ENCODE results near the gene NCOA4. TPM values are rescaled to one million over a fixed set of nuclear protein-coding genes. Genes with fewer than 3 reads are reported as not detected.
A peak's percentile ranks its signal among the peaks of the same experiment; 100 is the strongest.

NCOA4 gene
- total and polyA plus RNA-seq, 2 donors (not counting 3 experiments of a cell fraction or from before 2014, with no cell fraction given) = 62.1 to 127 TPM

- H3K4me1 ChIP-seq (ENCODE audit: control insufficient read depth, extremely low read depth, insufficient read depth, low read length) = peaks cover 52% of the 10 kb centered on the region
- dilution Hi-C loops (cut with MboI; ENCODE audit: extremely low pct_ligation_motif_present, low sequenced_read_pairs) = no loop called here
- no TSS peak for BruUV-seq (replicated peaks)
- H3K9me1 ChIP-seq (replicated peaks; ENCODE audit: control insufficient read depth, extremely low read depth, insufficient read depth, low read length) = no peaks in the 10 kb centered on the region
- peaks cover 0 to 4% of the 10 kb centered on the region in 2 experiments for H3K36me3 ChIP-seq (ENCODE audit: control insufficient read depth in 2 of 2, extremely low read depth in 1 of 2, insufficient read depth in 2 of 2, low read length in 2 of 2)
- peak overlapping the region; percentile 81 for H3K27ac ChIP-seq (ENCODE audit: insufficient read depth, low read depth, low read length)
- FAIRE-seq (no peak), DNase-seq (ENCODE audit: low read depth, low spot score) (no peak)
- no peak overlapping the region for H3K9ac ChIP-seq (replicated peaks; ENCODE audit: extremely low read depth, insufficient read depth, low read length)
- ChIA-PET CTCF (interaction anchor here (0.7 to 3.9 kb wide), 3 partner anchors 9 to 16 kb away, joined by 3 to 18 read pairs (median 9); no protein-coding TSS in a partner anchor), POLR2A (no interaction called here)
- H3K79me2 ChIP-seq (ENCODE audit: control insufficient read depth, insufficient read depth, low read length) = peaks cover 93% of the 10 kb centered on the region
- H3K4me3 ChIP-seq (replicated peaks in 1 of 3; ENCODE audit: insufficient read depth in 1 of 3, low read depth in 1 of 3, low read length in 3 of 3) = no peak overlapping the region
- TF ChIP-seq, protein P1, sequence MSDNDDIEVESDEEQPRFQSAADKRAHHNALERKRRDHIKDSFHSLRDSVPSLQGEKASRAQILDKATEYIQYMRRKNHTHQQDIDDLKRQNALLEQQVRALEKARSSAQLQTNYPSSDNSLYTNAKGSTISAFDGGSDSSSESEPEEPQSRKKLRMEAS (IDR thresholded peaks at IDR 0.05; ENCODE audit: insufficient read depth, insufficient read length) = no peak
- TF ChIP-seq POLR2AphosphoS5 (IDR thresholded peaks at IDR 0.05; ENCODE audit: insufficient read depth, low read depth, low read length) (no peak), POLR2A (IDR thresholded peaks at IDR 0.05; ENCODE audit: low read depth, low read length) (no peak), GATA2 (IDR thresholded peaks at IDR 0.05; ENCODE audit: insufficient read depth, insufficient read length, low read depth, low read length) (no peak), MYC (IDR thresholded peaks at IDR 0.05; ENCODE audit: low read depth, low read length) (no peak), FOS (IDR thresholded peaks at IDR 0.05; ENCODE audit: borderline replicate concordance, insufficient read depth, low read length) (no peak), EZH2 (IDR thresholded peaks at IDR 0.05; ENCODE audit: borderline replicate concordance, low read depth, low read length, severe bottlenecking) (no peak), JUN (IDR thresholded peaks at IDR 0.05; ENCODE audit: borderline replicate concordance, insufficient read depth, insufficient read length, low read depth) (no peak), CTCF (IDR thresholded peaks at IDR 0.05; ENCODE audit: extremely low read depth in 1 of 2, insufficient read depth in 1 of 2, low read depth in 1 of 2, low read length in 2 of 2) (no peak)
- intact Hi-C loops (cut with micrococcal nuclease) = loop anchor here (5.0 to 10.0 kb wide), 2 partner anchors 48 to 1016 kb away; partner anchors contain the start of genes TIMM23 and ZNF22
- peak overlapping the region; percentile 81 for H3K4me2 ChIP-seq (ENCODE audit: insufficient read depth, low read length)
- H3K9me3 ChIP-seq (replicated peaks; ENCODE audit: control insufficient read depth, insufficient read depth, low read length) = no peaks in the 10 kb centered on the region
- no peak overlapping the region for H2AFZ ChIP-seq (ENCODE audit: low read depth, low read length)
- no peaks in the 10 kb centered on the region for H3K27me3 ChIP-seq (ENCODE audit: control insufficient read depth in 2 of 2, insufficient read depth in 2 of 2, low read length in 2 of 2)
- no peaks in the 10 kb centered on the region for H4K20me1 ChIP-seq (replicated peaks; ENCODE audit: control insufficient read depth, extremely low read depth, insufficient read depth, low read length)
These were observed 10.1 kb downstream of the NCOA4 start for GRCh38 chr10:46020344-46020657.

All from endothelial cell of umbilical vein (primary cell).